WERI-Rb-1 (cell line): ENCODE results near the gene PDCD2.
"Not testable (repeated sequence)": the region's sequence is repeated elsewhere in the genome, so short reads cannot be mapped to it uniquely, and the experiment has no call there.

ENCODE experiments used
- DNase-seq: peaks from one replicate; pipeline ENCODE4 v3.0.0-alpha.2; 2020
- H3K27ac ChIP-seq: fragments of 250-450 bp; sonication (Bioruptor Pico); 2 replicates; pipeline ENCODE4 v1.5.1; 2020; ENCODE audit warnings: mild to moderate bottlenecking, moderate library complexity
- H3K27me3 ChIP-seq: fragments of 250-450 bp; sonication (Bioruptor Pico); 2 replicates; pipeline ENCODE4 v1.5.1; 2021; ENCODE audit warnings: mild to moderate bottlenecking, low read depth, moderate library complexity; ENCODE audit not compliant: insufficient read depth, severe bottlenecking
- H3K36me3 ChIP-seq: fragments of 250-450 bp; sonication (Bioruptor Pico); 2 replicates; pipeline ENCODE4 v1.5.1; 2020; ENCODE audit warnings: mild to moderate bottlenecking, moderate library complexity
- H3K4me3 ChIP-seq: 2 replicates; pipeline ENCODE4 v1.5.1; 2011; ENCODE audit warnings: low read depth, mild to moderate bottlenecking, control low read depth, low read length
- H3K9me3 ChIP-seq: fragments of 250-450 bp; sonication (Bioruptor Pico); 2 replicates; pipeline ENCODE4 v1.5.1; 2021; ENCODE audit warnings: mild to moderate bottlenecking, moderate library complexity; ENCODE audit not compliant: severe bottlenecking
- CTCF ChIP-seq: IDR thresholded peaks from 2 replicates; pipeline ENCODE4 v1.5.1; 2011; ENCODE audit warnings: low read depth, mild to moderate bottlenecking, control low read depth, inconsistent platforms, low read length

PDCD2 gene

GRCh38 chr6:170584181-170584953, at the start of gene PDCD2:
TSS of gene PDCD2 (minus strand) at chr6:170584637. CDS start at chr6:170584581, 56 bp downstream.
- H3K27ac ChIP-seq, result peak within 1 kb of the TSS; percentile 57
- 0 out of 2 replicates have a peak, but pooled peaks have one; percentile 9 for TF ChIP-seq CTCF
- H3K36me3 ChIP-seq, result peaks cover 26% of the 10 kb centered on the region
- DNase-seq, result peak; percentile 94
- no peaks in the 10 kb centered on the region for H3K9me3 ChIP-seq
- peak within 1 kb of the TSS; percentile 92 for H3K4me3 ChIP-seq
- H3K27me3 ChIP-seq, result no peaks in the 10 kb centered on the region

- not testable (repeated sequence) for H3K27me3 ChIP-seq, H3K27ac ChIP-seq, H3K36me3 ChIP-seq, H3K4me3 ChIP-seq, DNase-seq, H3K9me3 ChIP-seq
These were observed 31.6 kb upstream of the PDCD2 start for GRCh38 chr6:170616020-170616554.

GRCh38 chr6:170612256-170612804, 27.9 kb upstream of the PDCD2 start:
- not testable (repeated sequence) for DNase-seq, H3K36me3 ChIP-seq, H3K27me3 ChIP-seq, H3K4me3 ChIP-seq, H3K9me3 ChIP-seq, H3K27ac ChIP-seq

- not testable (repeated sequence) for H3K9me3 ChIP-seq, H3K36me3 ChIP-seq, H3K27ac ChIP-seq, H3K27me3 ChIP-seq, DNase-seq, H3K4me3 ChIP-seq
- TF ChIP-seq CTCF, result 0 out of 2 replicates have a peak, but pooled peaks have one; percentile 27
These were observed 24.8 kb upstream of the PDCD2 start for GRCh38 chr6:170609225-170609624.

GRCh38 chr6:170605574-170606259, 21.3 kb upstream of the PDCD2 start:
- H3K36me3 ChIP-seq, result no peaks in the 10 kb centered on the region
- no peak overlapping the region for H3K27ac ChIP-seq
- no peak for DNase-seq
- no peaks in the 10 kb centered on the region for H3K9me3 ChIP-seq
- TF ChIP-seq CTCF, result no peak
- no peak overlapping the region for H3K4me3 ChIP-seq
- H3K27me3 ChIP-seq, result no peaks in the 10 kb centered on the region

GRCh38 chr6:170597278-170597677, 12.8 kb upstream of the PDCD2 start:
- H3K27me3 ChIP-seq, result no peaks in the 10 kb centered on the region
- no peak for TF ChIP-seq CTCF
- H3K9me3 ChIP-seq, result peaks cover 5% of the 10 kb centered on the region
- DNase-seq, result no peak
- H3K4me3 ChIP-seq, result no peak overlapping the region
- no peaks in the 10 kb centered on the region for H3K36me3 ChIP-seq
- H3K27ac ChIP-seq, result no peak overlapping the region
